OCI-LY1 (cell line): ENCODE results near the gene XPO5.

Experiments
- H2AFZ ChIP-seq: fragments of 200-600 bp; sonication (generic), shearing (Covaris generic); 2 replicates; pipeline ENCODE4 v1.6.0; 2014; ENCODE audit warnings: antibody characterized with exemption, mild to moderate bottlenecking, low read length
- H3F3A ChIP-seq: fragments of 200-600 bp; sonication (generic), shearing (Covaris generic); 2 replicates; pipeline ENCODE4 v1.6.0; 2014; ENCODE audit warnings: mild to moderate bottlenecking, antibody characterized with exemption, low read length, moderate library complexity; ENCODE audit not compliant: insufficient read depth
- H3K27ac ChIP-seq: fragments of 200-600 bp; sonication (generic); 2 replicates; pipeline ENCODE4 v1.5.1; 2014; ENCODE audit warnings: low read length, mixed run types, mild to moderate bottlenecking, low read depth; ENCODE audit not compliant: poor library complexity, severe bottlenecking
- H3K27me3 ChIP-seq: fragments of 200-600 bp; sonication (generic); 2 replicates; pipeline ENCODE4 v1.6.0; 2014; ENCODE audit warnings: antibody characterized with exemption, mild to moderate bottlenecking, low read length, moderate library complexity; ENCODE audit not compliant: insufficient read depth
- H3K36me3 ChIP-seq: fragments of 200-600 bp; sonication (generic); 2 replicates; pipeline ENCODE4 v1.6.1; 2014; ENCODE audit warnings: mild to moderate bottlenecking, antibody characterized with exemption, low read length, moderate library complexity, mixed read lengths; ENCODE audit not compliant: insufficient read depth
- H3K4me1 ChIP-seq: fragments of 200-600 bp; sonication (generic); 2 replicates; pipeline ENCODE4 v1.5.1; 2014; ENCODE audit warnings: mild to moderate bottlenecking, low read length, moderate library complexity; ENCODE audit not compliant: insufficient read depth, severe bottlenecking
- H3K4me2 ChIP-seq: fragments of 200-600 bp; sonication (generic), shearing (Covaris generic); 2 replicates; pipeline ENCODE4 v1.6.1; 2014; ENCODE audit warnings: low read length
- H3K4me3 ChIP-seq: fragments of 200-600 bp; sonication (generic); 2 replicates; pipeline ENCODE4 v1.5.1; 2014; ENCODE audit warnings: low read length, low read depth, mild to moderate bottlenecking, mixed read lengths; ENCODE audit not compliant: poor library complexity, severe bottlenecking
- H3K79me2 ChIP-seq: fragments of 200-600 bp; shearing (Covaris generic); 2 replicates; pipeline ENCODE4 v1.6.1; 2016; ENCODE audit warnings: mixed run types, low read length, mixed read lengths; ENCODE audit not compliant: insufficient read depth
- H3K9ac ChIP-seq: fragments of 200-600 bp; sonication (generic), shearing (Covaris generic); 2 replicates; pipeline ENCODE4 v1.6.1; 2014; ENCODE audit warnings: mild to moderate bottlenecking, low read length, mixed read lengths
- H3K9me2 ChIP-seq: fragments of 200-600 bp; sonication (generic), shearing (Covaris generic); 2 replicates; pipeline ENCODE4 v1.6.1; 2014; ENCODE audit warnings: low read depth, mild to moderate bottlenecking, low read length, mixed read lengths
- H3K9me3 ChIP-seq: fragments of 200-600 bp; shearing (Covaris generic); 2 replicates; pipeline ENCODE4 v1.6.1; 2014; ENCODE audit warnings: low read length, mixed read lengths
- H4K20me1 ChIP-seq: fragments of 200-600 bp; sonication (generic), shearing (Covaris generic); 2 replicates; pipeline ENCODE4 v1.6.0; 2016; ENCODE audit warnings: mild to moderate bottlenecking, low read length; ENCODE audit not compliant: insufficient read depth
- CTCF ChIP-seq: fragments of 200-600 bp; sonication (generic), shearing (Covaris generic); IDR thresholded peaks from 2 replicates; pipeline ENCODE4 v1.5.1; 2017; ENCODE audit warnings: mild to moderate bottlenecking, antibody characterized with exemption, low read length, moderate library complexity, mixed read lengths
- EZH2 ChIP-seq: fragments of 200-600 bp; sonication (generic), shearing (Covaris generic); IDR thresholded peaks from 2 replicates; pipeline ENCODE4 v1.8.0; 2017; ENCODE audit warnings: borderline replicate concordance, mixed run types, mild to moderate bottlenecking, antibody characterized with exemption, low read length, moderate library complexity, mixed read lengths

XPO5 gene

GRCh38 chr6:43524483-43524961, 51.3 kb downstream of the XPO5 start:
- Histone ChIP-seq H3K4me1 (no peaks in the 10 kb centered on the region), H3K27me3 (no peaks in the 10 kb centered on the region), H3F3A (no peaks in the 10 kb centered on the region), H3K9me3 (no peaks in the 10 kb centered on the region), H3K36me3 (peaks cover 99% of the 10 kb centered on the region), H3K4me3 (no peak overlapping the region), H2AFZ (no peak overlapping the region), H3K9ac (no peak overlapping the region), H3K79me2 (no peaks in the 10 kb centered on the region), H4K20me1 (no peaks in the 10 kb centered on the region), H3K27ac (no peak overlapping the region), H3K9me2 (no peaks in the 10 kb centered on the region), H3K4me2 (no peak overlapping the region)
- TF ChIP-seq CTCF = no peak
- TF ChIP-seq EZH2 = no peak

GRCh38 chr6:43523284-43523683, 52.6 kb downstream of the XPO5 start:
- H3K36me3 ChIP-seq = peaks cover 96% of the 10 kb centered on the region
- TF ChIP-seq EZH2 = no peak
- TF ChIP-seq CTCF = no peak
- H3K27ac ChIP-seq = no peak overlapping the region
- H3K9me3 ChIP-seq = no peaks in the 10 kb centered on the region
- no peak overlapping the region for H3K9ac ChIP-seq
- H3K4me1 ChIP-seq = peaks cover 6% of the 10 kb centered on the region
- H3K4me2 ChIP-seq = no peak overlapping the region
- no peaks in the 10 kb centered on the region for H3F3A ChIP-seq
- no peak overlapping the region for H3K4me3 ChIP-seq
- peaks cover 10% of the 10 kb centered on the region for H3K79me2 ChIP-seq
- H3K27me3 ChIP-seq = no peaks in the 10 kb centered on the region
- no peak overlapping the region for H2AFZ ChIP-seq
- no peaks in the 10 kb centered on the region for H3K9me2 ChIP-seq
- H4K20me1 ChIP-seq = no peaks in the 10 kb centered on the region

- Histone ChIP-seq H3K9ac (no peak overlapping the region), H3K4me1 (peaks cover 12% of the 10 kb centered on the region), H3F3A (no peaks in the 10 kb centered on the region), H3K27me3 (no peaks in the 10 kb centered on the region), H3K4me3 (no peak overlapping the region), H3K36me3 (peaks cover 91% of the 10 kb centered on the region), H2AFZ (no peak overlapping the region), H4K20me1 (no peaks in the 10 kb centered on the region), H3K9me2 (no peaks in the 10 kb centered on the region), H3K79me2 (peaks cover 16% of the 10 kb centered on the region), H3K9me3 (no peaks in the 10 kb centered on the region), H3K4me2 (no peak overlapping the region), H3K27ac (no peak overlapping the region)
- TF ChIP-seq EZH2 (no peak), CTCF (no peak)
Observed at GRCh38 chr6:43522547-43523261, 53.1 kb downstream of the XPO5 start.
